ENCODE data around the gene HIP1R.

DNA sequence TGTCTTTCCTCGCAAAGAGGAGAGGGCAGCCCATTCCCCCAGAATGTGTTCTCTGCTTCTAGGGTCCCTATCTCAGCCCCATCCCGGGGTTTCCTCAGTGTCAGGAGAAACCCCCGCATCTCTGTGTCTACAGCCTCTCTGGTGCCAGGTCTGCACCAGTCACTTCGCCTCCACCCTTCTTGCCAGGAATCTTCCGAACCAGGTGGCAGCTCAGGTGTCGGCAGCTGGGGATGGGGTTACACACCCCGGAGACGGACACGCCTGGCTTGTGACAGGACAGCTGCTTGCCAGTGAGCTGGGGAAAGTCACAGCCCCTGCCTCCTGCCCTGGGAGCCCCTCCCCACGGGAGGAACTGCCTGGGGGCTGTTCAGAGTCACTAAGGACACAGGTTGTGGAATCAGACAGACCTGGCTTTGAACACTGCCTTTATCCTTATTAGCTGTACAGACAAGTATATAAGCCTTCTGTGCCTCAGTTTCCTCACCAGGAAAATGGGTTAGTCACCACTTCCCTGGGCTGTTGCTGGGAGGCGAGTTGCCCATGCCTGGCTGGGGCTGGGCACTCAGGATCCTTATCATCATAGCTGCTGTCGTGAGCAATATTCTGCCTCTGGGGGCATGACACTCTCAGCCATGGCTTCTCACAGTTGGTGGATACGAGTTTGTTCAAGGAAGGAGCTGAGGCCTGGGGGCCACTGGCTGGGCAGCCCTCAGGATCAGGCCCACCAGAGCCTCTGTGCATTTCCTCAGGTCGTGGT lies 10.8 kb downstream of the HIP1R start:
- TF ChIP-seq, protein P1, sequence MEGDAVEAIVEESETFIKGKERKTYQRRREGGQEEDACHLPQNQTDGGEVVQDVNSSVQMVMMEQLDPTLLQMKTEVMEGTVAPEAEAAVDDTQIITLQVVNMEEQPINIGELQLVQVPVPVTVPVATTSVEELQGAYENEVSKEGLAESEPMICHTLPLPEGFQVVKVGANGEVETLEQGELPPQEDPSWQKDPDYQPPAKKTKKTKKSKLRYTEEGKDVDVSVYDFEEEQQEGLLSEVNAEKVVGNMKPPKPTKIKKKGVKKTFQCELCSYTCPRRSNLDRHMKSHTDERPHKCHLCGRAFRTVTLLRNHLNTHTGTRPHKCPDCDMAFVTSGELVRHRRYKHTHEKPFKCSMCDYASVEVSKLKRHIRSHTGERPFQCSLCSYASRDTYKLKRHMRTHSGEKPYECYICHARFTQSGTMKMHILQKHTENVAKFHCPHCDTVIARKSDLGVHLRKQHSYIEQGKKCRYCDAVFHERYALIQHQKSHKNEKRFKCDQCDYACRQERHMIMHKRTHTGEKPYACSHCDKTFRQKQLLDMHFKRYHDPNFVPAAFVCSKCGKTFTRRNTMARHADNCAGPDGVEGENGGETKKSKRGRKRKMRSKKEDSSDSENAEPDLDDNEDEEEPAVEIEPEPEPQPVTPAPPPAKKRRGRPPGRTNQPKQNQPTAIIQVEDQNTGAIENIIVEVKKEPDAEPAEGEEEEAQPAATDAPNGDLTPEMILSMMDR (IDR thresholded peaks at IDR 0.05; ENCODE audit: low read length), result no peak
- TF ChIP-seq EZH2 (optimal IDR thresholded peaks at IDR 0.05; ENCODE audit: low read depth, low read length) (no peak), EZH2phosphoT487 (IDR thresholded peaks at IDR 0.05; ENCODE audit: low read length) (no peak)
